Astrocyte (in vitro differentiated cells and primary cell): ENCODE measurements around the gene PFDN2. TPM values are rescaled to one million over a fixed set of nuclear protein-coding genes. Genes with fewer than 3 reads are reported as not detected.

Experiments used
- DNase-seq: peaks from one replicate; pipeline ENCODE4 v3.0.0-alpha.2; 2010; ENCODE audit warnings: low read depth
- FAIRE-seq: peaks from 2 replicates; lab custom pipeline; 2011; peaks lifted over from hg19 to GRCh38; lab: Jason Lieb, UNC
- H2AFZ ChIP-seq: 2 replicates; pipeline ENCODE4 v1.6.0; 2012; ENCODE audit warnings: low read depth, low read length, inconsistent platforms
- H3K27ac ChIP-seq: 2 replicates; pipeline ENCODE4 v1.5.1; 2011; ENCODE audit warnings: low read depth, low read length, inconsistent platforms
- H3K27me3 ChIP-seq: 2 replicates; pipeline ENCODE4 v1.6.0; 2011; ENCODE audit warnings: low read length, inconsistent platforms; ENCODE audit not compliant: insufficient read depth
- H3K36me3 ChIP-seq: 2 replicates; pipeline ENCODE4 v1.5.1; 2011; ENCODE audit warnings: low read length, inconsistent platforms; ENCODE audit not compliant: insufficient read depth
- H3K4me1 ChIP-seq: 2 replicates; pipeline ENCODE4 v1.5.1; 2011; ENCODE audit warnings: low read length, inconsistent platforms; ENCODE audit not compliant: insufficient read depth
- H3K4me2 ChIP-seq: 2 replicates; pipeline ENCODE4 v1.6.0; 2012; ENCODE audit warnings: low read length, inconsistent platforms
- H3K4me3 ChIP-seq: 2 replicates; pipeline ENCODE4 v1.5.1; 2011; ENCODE audit warnings: low read depth, mild to moderate bottlenecking, low read length, inconsistent platforms; ENCODE audit not compliant: insufficient read depth
- H3K79me2 ChIP-seq: 2 replicates; pipeline ENCODE4 v1.6.0; 2012; ENCODE audit warnings: mild to moderate bottlenecking, low read length, inconsistent platforms; ENCODE audit not compliant: insufficient read depth
- H3K9ac ChIP-seq: 2 replicates; pipeline ENCODE4 v1.6.0; 2012; ENCODE audit warnings: mild to moderate bottlenecking, low read length, inconsistent platforms
- H3K9me3 ChIP-seq: 2 replicates; pipeline ENCODE4 v1.5.1; 2012; ENCODE audit warnings: low read depth, mild to moderate bottlenecking, low read length, inconsistent platforms; ENCODE audit not compliant: insufficient read depth
- H4K20me1 ChIP-seq: 2 replicates; pipeline ENCODE4 v1.6.0; 2012; ENCODE audit warnings: low read length, inconsistent platforms; ENCODE audit not compliant: insufficient read depth
- H3K27ac Mint-ChIP-seq: one replicate; pipeline ENCODE4 v1.8.0; 2021; ENCODE audit warnings: mild to moderate bottlenecking, mixed read lengths; ENCODE audit not compliant: unreplicated experiment
- H3K27me3 Mint-ChIP-seq: one replicate; pipeline ENCODE4 v1.8.0; 2021; ENCODE audit warnings: low read depth, mixed read lengths; ENCODE audit not compliant: unreplicated experiment
- H3K36me3 Mint-ChIP-seq: one replicate; pipeline ENCODE4 v1.8.0; 2021; ENCODE audit warnings: low read depth, mixed read lengths; ENCODE audit not compliant: unreplicated experiment
- H3K4me1 Mint-ChIP-seq: one replicate; pipeline ENCODE4 v1.8.0; 2021; ENCODE audit warnings: low read depth, mixed read lengths; ENCODE audit not compliant: unreplicated experiment
- H3K4me3 Mint-ChIP-seq: one replicate; pipeline ENCODE4 v1.8.0; 2021; ENCODE audit warnings: mild to moderate bottlenecking, moderate library complexity, mixed read lengths; ENCODE audit not compliant: unreplicated experiment
- H3K9me3 Mint-ChIP-seq: one replicate; pipeline ENCODE4 v1.8.0; 2021; ENCODE audit warnings: mild to moderate bottlenecking, mixed read lengths; ENCODE audit not compliant: unreplicated experiment
- CTCF ChIP-seq: IDR thresholded peaks from 2 replicates; pipeline ENCODE4 v1.5.1; 2011; ENCODE audit warnings: low read depth, mild to moderate bottlenecking, inconsistent platforms, low read length, moderate library complexity; ENCODE audit not compliant: insufficient read depth
- EZH2 ChIP-seq: IDR thresholded peaks from 2 replicates; pipeline ENCODE4 v1.6.1; 2012; ENCODE audit warnings: mild to moderate bottlenecking, low read length, inconsistent platforms; ENCODE audit not compliant: insufficient read depth
- total RNA-seq: library from RNA; stranded (reverse); gene quantifications from 2 replicates; pipeline ENCODE4 v1.2.1, GENCODE V29; 2021

Gene PFDN2
- total RNA-seq, 1 donor from 2014 or later = 111 TPM

- DNase-seq (no peak), FAIRE-seq (no peak)
- Mint-ChIP-seq H3K36me3 (no peaks in the 10 kb centered on the region), H3K4me3 (no peak overlapping the region), H3K4me1 (no peaks in the 10 kb centered on the region), H3K27me3 (no peaks in the 10 kb centered on the region), H3K27ac (no peak overlapping the region), H3K9me3 (no peaks in the 10 kb centered on the region)
- no peak overlapping the region for H3K9ac ChIP-seq
- no peaks in the 10 kb centered on the region for H3K27me3 ChIP-seq
- no peaks in the 10 kb centered on the region for H3K4me1 ChIP-seq
- no peaks in the 10 kb centered on the region for H3K36me3 ChIP-seq
- TF ChIP-seq CTCF (no peak), EZH2 (no peak)
- H4K20me1 ChIP-seq = no peaks in the 10 kb centered on the region
- H3K4me3 ChIP-seq = no peak overlapping the region
- no peaks in the 10 kb centered on the region for H3K79me2 ChIP-seq
- H3K27ac ChIP-seq = no peak overlapping the region
- H3K4me2 ChIP-seq = no peak overlapping the region
- no peak overlapping the region for H2AFZ ChIP-seq
- no peaks in the 10 kb centered on the region for H3K9me3 ChIP-seq
Observed at GRCh38 chr1:161145832-161146231, 28.0 kb upstream of the PFDN2 start.

- Mint-ChIP-seq H3K36me3 (no peaks in the 10 kb centered on the region), H3K27me3 (no peaks in the 10 kb centered on the region), H3K9me3 (no peaks in the 10 kb centered on the region), H3K4me1 (no peaks in the 10 kb centered on the region), H3K4me3 (no peak overlapping the region), H3K27ac (no peak overlapping the region)
- Histone ChIP-seq H3K27ac (no peak overlapping the region), H3K79me2 (peaks cover 4% of the 10 kb centered on the region), H4K20me1 (peaks cover 4% of the 10 kb centered on the region), H3K4me1 (no peaks in the 10 kb centered on the region), H2AFZ (no peak overlapping the region), H3K9ac (no peak overlapping the region), H3K27me3 (no peaks in the 10 kb centered on the region), H3K36me3 (no peaks in the 10 kb centered on the region), H3K4me2 (no peak overlapping the region), H3K9me3 (no peaks in the 10 kb centered on the region), H3K4me3 (no peak overlapping the region)
- FAIRE-seq (no peak), DNase-seq (no peak)
- TF ChIP-seq EZH2 (no peak), CTCF (no peak)
Observed at GRCh38 chr1:161140755-161141400, 23.0 kb upstream of the PFDN2 start.

GRCh38 chr1:161139766-161140165 lies 21.9 kb upstream of the PFDN2 start:
- H3K4me3 ChIP-seq = no peak overlapping the region
- no peak for DNase-seq
- H3K4me2 ChIP-seq = no peak overlapping the region
- FAIRE-seq = no peak
- Mint-ChIP-seq H3K36me3 (no peaks in the 10 kb centered on the region), H3K4me1 (no peaks in the 10 kb centered on the region), H3K9me3 (no peaks in the 10 kb centered on the region), H3K4me3 (no peak overlapping the region), H3K27me3 (no peaks in the 10 kb centered on the region), H3K27ac (no peak overlapping the region)
- H2AFZ ChIP-seq = no peak overlapping the region
- peak; percentile 50 for TF ChIP-seq CTCF
- no peak for TF ChIP-seq EZH2
- H3K27me3 ChIP-seq = no peaks in the 10 kb centered on the region
- H3K27ac ChIP-seq = no peak overlapping the region
- no peak overlapping the region for H3K9ac ChIP-seq
- peaks cover 10% of the 10 kb centered on the region for H3K79me2 ChIP-seq
- H3K36me3 ChIP-seq = no peaks in the 10 kb centered on the region
- H3K9me3 ChIP-seq = no peaks in the 10 kb centered on the region
- no peaks in the 10 kb centered on the region for H3K4me1 ChIP-seq
- peaks cover 4% of the 10 kb centered on the region for H4K20me1 ChIP-seq
